OCI-LY7 (cell line): ENCODE measurements around the gene DSCAM. TPM values are rescaled to one million over a fixed set of nuclear protein-coding genes. Genes with fewer than 3 reads are reported as not detected.

Experiments
- BruUV-seq: library from RNA; stranded (reverse); fragments of 400-500 nt; replicated peaks from 2 replicates; lab custom pipeline; 2021; lab: Mats Ljungman, UMichigan
- CTCF ChIA-PET: fragments of 300-600 bp; sonication (Branson Sonifier 250); formaldehyde crosslinking; loops from one replicate; lab custom pipeline; 2022; ENCODE audit warnings: antibody characterized with exemption; ENCODE audit not compliant: unreplicated experiment; lab: Charles Lee
- POLR2A ChIA-PET: fragments of 300-600 bp; sonication (Branson Sonifier 250); formaldehyde crosslinking; loops from one replicate; lab custom pipeline; 2022; ENCODE audit warnings: antibody characterized with exemption; lab: Charles Lee
- DNase-seq: peaks from one replicate; pipeline ENCODE4 v3.0.0-alpha.2; 2015; ENCODE audit warnings: low spot score
- H2AFZ ChIP-seq: fragments of 200-600 bp; sonication (generic), shearing (Covaris generic); 2 replicates; pipeline ENCODE4 v1.6.1; 2014; ENCODE audit warnings: mild to moderate bottlenecking, antibody characterized with exemption, low read length, moderate library complexity
- H3K27ac ChIP-seq: fragments of 200-600 bp; sonication (generic); 2 replicates; pipeline ENCODE4 v1.5.1; 2014; ENCODE audit warnings: mixed run types, low read depth, mild to moderate bottlenecking, moderate library complexity, low read length, inconsistent platforms; ENCODE audit not compliant: poor library complexity, severe bottlenecking
- H3K36me3 ChIP-seq: fragments of 200-600 bp; sonication (generic); 2 replicates; pipeline ENCODE4 v1.6.1; 2014; ENCODE audit warnings: mild to moderate bottlenecking, antibody characterized with exemption, low read length, moderate library complexity, mixed read lengths; ENCODE audit not compliant: insufficient read depth
- H3K4me1 ChIP-seq: fragments of 200-600 bp; sonication (generic); 2 replicates; pipeline ENCODE4 v1.5.1; 2014; ENCODE audit warnings: mild to moderate bottlenecking, low read length; ENCODE audit not compliant: insufficient read depth, poor library complexity, severe bottlenecking
- H3K4me2 ChIP-seq: fragments of 200-600 bp; sonication (generic); 2 replicates; pipeline ENCODE4 v1.6.1; 2014; ENCODE audit warnings: mild to moderate bottlenecking, low read length
- H3K4me3 ChIP-seq: fragments of 200-600 bp; sonication (generic); 2 replicates; pipeline ENCODE4 v1.5.1; 2014; ENCODE audit warnings: mild to moderate bottlenecking, low read depth, low read length; ENCODE audit not compliant: poor library complexity, severe bottlenecking
- H3K79me2 ChIP-seq: fragments of 200-600 bp; sonication (generic); 2 replicates; pipeline ENCODE4 v1.6.1; 2016; ENCODE audit warnings: low read depth, mild to moderate bottlenecking, low read length, moderate library complexity, mixed read lengths; ENCODE audit not compliant: insufficient read depth
- H3K9me2 ChIP-seq: fragments of 200-600 bp; sonication (generic); 2 replicates; pipeline ENCODE4 v1.6.1; 2016; ENCODE audit warnings: mild to moderate bottlenecking, low read length, mixed read lengths; ENCODE audit not compliant: insufficient read depth
- H3K9me3 ChIP-seq: fragments of 200-600 bp; sonication (generic); 2 replicates; pipeline ENCODE4 v1.6.1; 2014; ENCODE audit warnings: mild to moderate bottlenecking, mixed run types, low read length, mixed read lengths
- H4K20me1 ChIP-seq: fragments of 200-600 bp; sonication (generic); 2 replicates; pipeline ENCODE4 v1.6.1; 2014; ENCODE audit warnings: mild to moderate bottlenecking, antibody characterized with exemption, low read length, moderate library complexity, mixed read lengths; ENCODE audit not compliant: insufficient read depth
- EZH2phosphoT487 ChIP-seq: fragments of 200-600 bp; sonication (generic); IDR thresholded peaks from 2 replicates; pipeline ENCODE4 v1.6.1; 2018; ENCODE audit warnings: low read depth, borderline replicate concordance, mild to moderate bottlenecking, mixed run types, antibody characterized with exemption, low read length, moderate library complexity, mixed read lengths
- intact Hi-C: fragments of 100-400 bp; cut with micrococcal nuclease; formaldehyde crosslinking; loops from one replicate; pipeline ENCODE4 v1.10.0; 2022; ENCODE audit not compliant: unreplicated experiment
- total RNA-seq, 2 experiments: library from RNA; depleted of rRNA in 1 of 2; stranded (reverse); fragments of >200 nt in 1 of 2; shearing (Covaris generic) in 1 of 2; gene quantifications; 2 replicates each; pipeline ENCODE4 v1.2.3, GENCODE V29; 2014 to 2022
- TF ChIP-seq, protein P1 (sequence below): fragments of 200-600 bp; sonication (generic); conservative IDR thresholded peaks from 2 replicates; pipeline ENCODE4 v1.5.1; 2014; ENCODE audit warnings: mild to moderate bottlenecking, antibody characterized with exemption, low read length, moderate library complexity, mixed read lengths

Gene DSCAM
- total RNA-seq, 2 experiments from 2014 or later = not detected

DNA sequence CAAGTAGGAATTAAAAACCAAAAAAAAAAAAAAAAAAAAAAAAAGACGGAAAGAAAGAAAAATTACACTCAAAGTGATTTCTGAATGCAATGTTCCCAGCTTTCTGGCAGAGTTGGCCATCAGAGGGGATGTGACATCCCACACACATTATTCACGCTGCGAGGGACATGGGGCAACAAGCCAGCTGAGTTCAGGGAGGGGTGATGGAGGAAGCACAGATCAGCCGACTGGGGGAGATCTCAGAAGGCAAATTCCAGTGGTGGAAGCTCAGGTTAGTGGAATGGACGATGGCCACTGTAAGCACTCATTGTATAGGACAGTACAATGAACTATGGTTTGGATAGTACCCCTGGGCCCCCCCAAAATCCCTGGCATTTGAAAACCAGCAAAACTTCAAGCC, 667.8 kb downstream of the DSCAM start:
- DNase-seq = no peak
- H3K4me1 ChIP-seq = no peaks in the 10 kb centered on the region
- H3K9me2 ChIP-seq = no peaks in the 10 kb centered on the region
- H2AFZ ChIP-seq = no peak overlapping the region
- no TSS peak for BruUV-seq
- no peaks in the 10 kb centered on the region for H3K36me3 ChIP-seq
- POLR2A ChIA-PET = no interaction called here
- H4K20me1 ChIP-seq = no peaks in the 10 kb centered on the region
- no peak overlapping the region for H3K27ac ChIP-seq
- no peak overlapping the region for H3K4me3 ChIP-seq
- H3K79me2 ChIP-seq = no peaks in the 10 kb centered on the region
- H3K4me2 ChIP-seq = no peak overlapping the region
- intact Hi-C loops = no loop called here
- CTCF ChIA-PET = no interaction called here
- TF ChIP-seq, protein P1, sequence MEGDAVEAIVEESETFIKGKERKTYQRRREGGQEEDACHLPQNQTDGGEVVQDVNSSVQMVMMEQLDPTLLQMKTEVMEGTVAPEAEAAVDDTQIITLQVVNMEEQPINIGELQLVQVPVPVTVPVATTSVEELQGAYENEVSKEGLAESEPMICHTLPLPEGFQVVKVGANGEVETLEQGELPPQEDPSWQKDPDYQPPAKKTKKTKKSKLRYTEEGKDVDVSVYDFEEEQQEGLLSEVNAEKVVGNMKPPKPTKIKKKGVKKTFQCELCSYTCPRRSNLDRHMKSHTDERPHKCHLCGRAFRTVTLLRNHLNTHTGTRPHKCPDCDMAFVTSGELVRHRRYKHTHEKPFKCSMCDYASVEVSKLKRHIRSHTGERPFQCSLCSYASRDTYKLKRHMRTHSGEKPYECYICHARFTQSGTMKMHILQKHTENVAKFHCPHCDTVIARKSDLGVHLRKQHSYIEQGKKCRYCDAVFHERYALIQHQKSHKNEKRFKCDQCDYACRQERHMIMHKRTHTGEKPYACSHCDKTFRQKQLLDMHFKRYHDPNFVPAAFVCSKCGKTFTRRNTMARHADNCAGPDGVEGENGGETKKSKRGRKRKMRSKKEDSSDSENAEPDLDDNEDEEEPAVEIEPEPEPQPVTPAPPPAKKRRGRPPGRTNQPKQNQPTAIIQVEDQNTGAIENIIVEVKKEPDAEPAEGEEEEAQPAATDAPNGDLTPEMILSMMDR = no peak
- no peak for TF ChIP-seq EZH2phosphoT487
- 0 out of 2 replicates have a peak, but pooled peaks cover 6% of the 10 kb centered on the region for H3K9me3 ChIP-seq

DNA sequence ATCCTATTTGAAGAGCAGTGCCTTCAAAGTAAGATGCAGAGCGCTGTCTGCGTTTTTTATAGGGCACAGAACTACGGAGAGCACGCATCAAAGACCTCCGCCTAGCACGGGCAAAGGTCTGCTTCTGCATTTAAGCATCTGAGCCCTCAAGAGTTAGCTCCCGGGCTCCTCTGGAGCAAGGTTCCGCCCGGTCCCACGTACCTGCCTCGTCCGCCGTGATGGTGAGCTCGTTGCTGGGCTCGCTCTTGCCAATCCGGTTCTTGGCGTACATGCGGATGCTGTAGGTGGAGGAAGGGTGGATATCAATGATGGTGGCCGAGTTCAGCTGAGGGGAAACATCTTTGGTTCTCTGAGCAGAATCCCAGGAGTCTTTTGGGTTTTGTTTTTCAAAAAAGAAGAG, 668.2 kb downstream of the DSCAM start:
- ChIA-PET POLR2A (no interaction called here), CTCF (no interaction called here)
- DNase-seq = no peak
- Histone ChIP-seq H3K4me2 (no peak overlapping the region), H3K79me2 (no peaks in the 10 kb centered on the region), H4K20me1 (no peaks in the 10 kb centered on the region), H3K9me3 (0 out of 2 replicates have a peak, but pooled peaks cover 6% of the 10 kb centered on the region), H3K4me1 (no peaks in the 10 kb centered on the region), H3K4me3 (no peak overlapping the region), H3K36me3 (no peaks in the 10 kb centered on the region), H3K9me2 (no peaks in the 10 kb centered on the region), H3K27ac (no peak overlapping the region), H2AFZ (no peak overlapping the region)
- TF ChIP-seq EZH2phosphoT487 = no peak
- TF ChIP-seq, protein P1 = no peak
- no TSS peak for BruUV-seq
- intact Hi-C loops = no loop called here

DNA sequence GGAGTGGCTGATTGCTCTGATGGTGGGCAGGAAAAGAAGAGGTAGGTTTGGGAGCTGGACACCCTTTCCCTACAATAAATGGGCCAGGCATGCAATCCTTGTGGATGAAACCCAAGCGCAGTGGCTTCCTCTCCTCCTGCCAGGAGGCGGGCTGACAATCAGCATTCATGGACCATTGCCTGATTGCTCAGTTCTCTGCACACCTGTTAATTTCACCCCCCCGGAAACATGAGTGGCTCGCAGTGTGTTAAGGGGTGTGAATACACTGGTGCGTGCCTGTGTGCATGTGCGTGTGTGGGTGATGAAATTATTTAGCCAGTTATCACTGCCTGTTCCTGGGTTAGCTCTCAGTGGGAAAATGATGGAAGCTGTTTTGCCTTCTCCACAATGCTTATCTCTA, 669.0 kb downstream of the DSCAM start:
- Histone ChIP-seq H2AFZ (no peak overlapping the region), H3K9me2 (no peaks in the 10 kb centered on the region), H3K9me3 (0 out of 2 replicates have a peak, but pooled peaks cover 6% of the 10 kb centered on the region), H3K4me1 (no peaks in the 10 kb centered on the region), H4K20me1 (no peaks in the 10 kb centered on the region), H3K4me2 (no peak overlapping the region), H3K4me3 (no peak overlapping the region), H3K79me2 (no peaks in the 10 kb centered on the region), H3K36me3 (no peaks in the 10 kb centered on the region), H3K27ac (no peak overlapping the region)
- BruUV-seq = no TSS peak
- ChIA-PET POLR2A (no interaction called here), CTCF (no interaction called here)
- TF ChIP-seq EZH2phosphoT487 = no peak
- TF ChIP-seq, protein P1 = no peak
- DNase-seq = no peak
- intact Hi-C loops = no loop called here
